Uterus (tissue), 4 donors: Measurements from ENCODE around the gene CDC42BPA. TPM values are rescaled to one million over a fixed set of nuclear protein-coding genes. Genes with fewer than 3 reads are reported as not detected.

Source experiments
- DNase-seq, 2 donors: peaks; one replicate each; pipeline ENCODE4 v3.0.0-alpha.2; 2019 to 2020
- H3K27ac ChIP-seq, 2 donors: fragments of 200-600 bp; sonication (generic); 1 replicate in 1 of 2; 2 replicates in 1 of 2; pipeline ENCODE4 v1.5.1; 2016 to 2018
- H3K27me3 ChIP-seq, 2 donors: fragments of 200-600 bp; sonication (generic); one replicate each; pipeline ENCODE4 v1.5.1; 2018 to 2019; ENCODE audit warnings: control low read depth in 1 of 2
- H3K36me3 ChIP-seq, 2 donors: fragments of 200-600 bp; sonication (generic); one replicate each; pipeline ENCODE4 v1.5.1; 2019; ENCODE audit warnings: control low read depth in 1 of 2
- H3K4me1 ChIP-seq, 2 donors: fragments of 200-600 bp; sonication (generic); one replicate each; pipeline ENCODE4 v1.5.1; 2018 to 2019; ENCODE audit warnings: control low read depth in 1 of 2
- H3K4me3 ChIP-seq, 2 donors: fragments of 200-600 bp; sonication (generic); 1 replicate in 1 of 2; 2 replicates in 1 of 2; pipeline ENCODE4 v1.5.1; 2018 to 2019; ENCODE audit warnings: mild to moderate bottlenecking in 1 of 2
- H3K9me3 ChIP-seq, 2 donors: fragments of 200-600 bp; sonication (generic); one replicate each; pipeline ENCODE4 v1.5.1; 2019; ENCODE audit warnings: control low read depth in 1 of 2
- POLR2A ChIP-seq, 2 donors: fragments of 450-650 bp; IDR thresholded peaks; one replicate each; pipeline ENCODE4 v1.6.1; 2016; ENCODE audit warnings: antibody characterized with exemption in 2 of 2, mild to moderate bottlenecking in 1 of 2, moderate library complexity in 1 of 2
- intact Hi-C: fragments of 100-400 bp; cut with DNase I; formaldehyde crosslinking; loops from one replicate; pipeline ENCODE4 v1.15.1; 2023; ENCODE audit warnings: low total_unique reads
- total RNA-seq, 4 donors: library from RNA; depleted of rRNA in 3 of 4; stranded (reverse); fragments of >200 nt in 3 of 4; gene quantifications; one replicate each; pipeline versions ENCODE4 v1.1.0 to v1.2.4, GENCODE V29; 2014 to 2023
- TF ChIP-seq, protein P1 (sequence below), 4 experiments: fragments of 200-600 bp in 2 of 4; fragments of 450-650 bp in 2 of 4; sonication (generic) in 2 of 4; IDR thresholded peaks; one replicate each; pipeline ENCODE4 v1.5.1; 2016 to 2019; ENCODE audit warnings: antibody characterized with exemption in 4 of 4, mild to moderate bottlenecking in 2 of 4, moderate library complexity in 1 of 4
- donor health status: DM: yes; HTN: yes; CAD: no.

Gene CDC42BPA
- total RNA-seq, 4 donors from 2014 or later, result 32.9 to 116 (median 55.2) TPM

GRCh38 chr1:227257964-227258363 is 60.3 kb downstream of the CDC42BPA start:
- Histone ChIP-seq H3K27me3 (no peaks in the 10 kb centered on the region), H3K27ac (no peak overlapping the region), H3K9me3 (no peaks in the 10 kb centered on the region), H3K36me3 (no peaks in the 10 kb centered on the region), H3K4me3 (no peak overlapping the region), H3K4me1 (no peaks in the 10 kb centered on the region)
- TF ChIP-seq POLR2A (IDR thresholded peaks at IDR 0.05), result no peak
- TF ChIP-seq, protein P1, sequence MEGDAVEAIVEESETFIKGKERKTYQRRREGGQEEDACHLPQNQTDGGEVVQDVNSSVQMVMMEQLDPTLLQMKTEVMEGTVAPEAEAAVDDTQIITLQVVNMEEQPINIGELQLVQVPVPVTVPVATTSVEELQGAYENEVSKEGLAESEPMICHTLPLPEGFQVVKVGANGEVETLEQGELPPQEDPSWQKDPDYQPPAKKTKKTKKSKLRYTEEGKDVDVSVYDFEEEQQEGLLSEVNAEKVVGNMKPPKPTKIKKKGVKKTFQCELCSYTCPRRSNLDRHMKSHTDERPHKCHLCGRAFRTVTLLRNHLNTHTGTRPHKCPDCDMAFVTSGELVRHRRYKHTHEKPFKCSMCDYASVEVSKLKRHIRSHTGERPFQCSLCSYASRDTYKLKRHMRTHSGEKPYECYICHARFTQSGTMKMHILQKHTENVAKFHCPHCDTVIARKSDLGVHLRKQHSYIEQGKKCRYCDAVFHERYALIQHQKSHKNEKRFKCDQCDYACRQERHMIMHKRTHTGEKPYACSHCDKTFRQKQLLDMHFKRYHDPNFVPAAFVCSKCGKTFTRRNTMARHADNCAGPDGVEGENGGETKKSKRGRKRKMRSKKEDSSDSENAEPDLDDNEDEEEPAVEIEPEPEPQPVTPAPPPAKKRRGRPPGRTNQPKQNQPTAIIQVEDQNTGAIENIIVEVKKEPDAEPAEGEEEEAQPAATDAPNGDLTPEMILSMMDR (IDR thresholded peaks at IDR 0.05), result no peak
- intact Hi-C loops, result no loop called here
- DNase-seq, result no peak

DNA sequence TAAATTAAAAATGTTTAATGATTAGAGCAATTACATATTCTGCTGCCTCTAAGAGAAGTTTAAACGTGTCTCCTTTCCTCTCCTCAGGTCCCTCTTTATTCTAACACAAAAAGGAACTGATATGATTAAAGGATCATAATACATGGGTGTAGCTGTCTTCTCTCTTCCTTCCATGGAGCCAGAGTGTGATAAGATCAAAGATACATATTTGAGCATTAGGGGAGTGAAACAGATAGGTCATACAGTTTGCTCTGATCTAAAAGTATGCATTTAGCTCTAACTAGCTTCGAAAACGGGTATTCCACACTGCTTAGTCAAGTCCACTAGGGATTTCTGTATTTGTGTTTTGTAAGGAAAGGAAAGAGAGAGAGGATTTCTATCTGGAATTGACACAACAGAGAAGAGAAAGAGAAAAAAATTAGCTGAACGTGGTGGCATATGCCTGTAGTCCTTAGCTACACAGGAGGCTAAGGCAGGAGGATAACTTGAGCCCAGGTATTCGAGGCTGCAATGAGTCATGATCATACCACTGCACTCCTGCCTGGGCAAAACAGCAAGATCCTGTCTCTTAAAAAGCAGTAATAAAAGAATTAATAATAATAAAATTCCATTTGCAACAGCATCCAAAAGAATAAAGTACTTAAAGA is 63.1 kb downstream of the CDC42BPA start:
- no peak for DNase-seq
- intact Hi-C loops, result no loop called here
- Histone ChIP-seq H3K27ac (no peak overlapping the region), H3K9me3 (no peaks in the 10 kb centered on the region), H3K4me1 (no peaks in the 10 kb centered on the region), H3K27me3 (no peaks in the 10 kb centered on the region), H3K4me3 (no peak overlapping the region), H3K36me3 (peaks cover 0 to 2% of the 10 kb centered on the region in 2 donors)
- TF ChIP-seq POLR2A (IDR thresholded peaks at IDR 0.05), result no peak
- TF ChIP-seq, protein P1 (IDR thresholded peaks at IDR 0.05), result no peak

- Histone ChIP-seq H3K4me1 (no peaks in the 10 kb centered on the region), H3K36me3 (peaks cover 0 to 2% of the 10 kb centered on the region in 2 donors), H3K27me3 (no peaks in the 10 kb centered on the region), H3K27ac (no peak overlapping the region), H3K9me3 (no peaks in the 10 kb centered on the region), H3K4me3 (no peak overlapping the region)
- TF ChIP-seq POLR2A (IDR thresholded peaks at IDR 0.05), result no peak
- TF ChIP-seq, protein P1 (IDR thresholded peaks at IDR 0.05), result no peak
- intact Hi-C loops, result no loop called here
- DNase-seq, result no peak
Measured at GRCh38 chr1:227253065-227253464, 65.2 kb downstream of the CDC42BPA start.

GRCh38 chr1:227245613-227246320 is 72.5 kb downstream of the CDC42BPA start:
- no peaks in the 10 kb centered on the region for H3K27me3 ChIP-seq
- DNase-seq, result no peak
- H3K27ac ChIP-seq, result no peak overlapping the region
- intact Hi-C loops, result no loop called here
- H3K4me1 ChIP-seq, result peaks cover 0 to 5% of the 10 kb centered on the region in 2 donors
- no peak overlapping the region for H3K4me3 ChIP-seq
- H3K9me3 ChIP-seq, result no peaks in the 10 kb centered on the region
- H3K36me3 ChIP-seq, result no peaks in the 10 kb centered on the region
- no peak for TF ChIP-seq POLR2A (IDR thresholded peaks at IDR 0.05)
- TF ChIP-seq, protein P1 (IDR thresholded peaks at IDR 0.05), result no peak
